Measurements from ENCODE around the gene R3HDM1.
A peak's percentile ranks its signal among the peaks of the same experiment; 100 is the strongest.

DNA sequence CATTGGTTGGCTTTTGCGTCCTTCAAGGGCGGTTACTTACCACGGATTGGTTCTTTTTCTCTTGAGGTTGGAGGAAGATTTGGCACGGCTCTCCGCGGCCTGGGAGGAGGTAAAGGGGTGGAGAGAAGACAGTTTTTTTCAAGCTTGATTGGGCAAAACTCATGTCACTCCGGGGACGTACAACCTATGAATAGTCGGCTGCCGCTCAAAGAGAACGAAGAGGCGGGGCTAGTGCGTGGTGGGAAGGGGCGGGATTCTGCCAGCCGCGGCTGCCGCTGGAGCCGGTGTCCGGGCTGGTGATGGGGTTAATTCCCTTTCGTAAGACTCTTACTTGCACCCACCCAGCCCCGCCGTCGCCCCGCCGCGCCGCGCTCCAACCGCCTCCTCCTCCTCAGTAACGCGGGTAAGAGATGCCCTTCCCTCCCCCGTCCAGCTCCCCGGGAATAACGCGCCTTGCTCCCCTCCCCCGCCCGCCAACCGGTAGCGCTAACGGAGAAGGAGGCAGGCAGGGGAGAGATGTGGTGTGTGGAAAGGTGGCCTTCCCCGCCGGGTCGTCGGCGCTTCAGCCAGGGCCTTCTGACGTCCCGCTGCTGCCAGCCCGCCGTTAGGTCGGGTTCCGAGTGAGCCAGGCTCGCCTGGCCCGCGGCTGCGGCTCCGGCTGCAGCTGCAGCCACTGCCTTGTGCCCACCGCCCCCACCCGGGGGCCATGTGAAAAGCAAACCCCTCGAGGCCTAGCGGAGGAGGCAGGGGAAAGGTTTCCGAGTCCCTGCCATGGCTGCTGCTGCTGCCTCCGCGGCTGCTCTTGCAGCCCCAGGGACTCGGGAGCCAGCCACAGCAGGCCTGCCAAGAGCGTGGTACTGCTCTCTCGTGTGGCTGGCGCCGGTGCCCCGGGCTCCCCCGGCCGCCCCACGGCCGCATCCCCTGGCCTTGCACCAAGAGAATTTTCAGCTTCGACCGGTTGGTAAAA is at the start of gene R3HDM1:
- TF ChIP-seq, protein P1, sequence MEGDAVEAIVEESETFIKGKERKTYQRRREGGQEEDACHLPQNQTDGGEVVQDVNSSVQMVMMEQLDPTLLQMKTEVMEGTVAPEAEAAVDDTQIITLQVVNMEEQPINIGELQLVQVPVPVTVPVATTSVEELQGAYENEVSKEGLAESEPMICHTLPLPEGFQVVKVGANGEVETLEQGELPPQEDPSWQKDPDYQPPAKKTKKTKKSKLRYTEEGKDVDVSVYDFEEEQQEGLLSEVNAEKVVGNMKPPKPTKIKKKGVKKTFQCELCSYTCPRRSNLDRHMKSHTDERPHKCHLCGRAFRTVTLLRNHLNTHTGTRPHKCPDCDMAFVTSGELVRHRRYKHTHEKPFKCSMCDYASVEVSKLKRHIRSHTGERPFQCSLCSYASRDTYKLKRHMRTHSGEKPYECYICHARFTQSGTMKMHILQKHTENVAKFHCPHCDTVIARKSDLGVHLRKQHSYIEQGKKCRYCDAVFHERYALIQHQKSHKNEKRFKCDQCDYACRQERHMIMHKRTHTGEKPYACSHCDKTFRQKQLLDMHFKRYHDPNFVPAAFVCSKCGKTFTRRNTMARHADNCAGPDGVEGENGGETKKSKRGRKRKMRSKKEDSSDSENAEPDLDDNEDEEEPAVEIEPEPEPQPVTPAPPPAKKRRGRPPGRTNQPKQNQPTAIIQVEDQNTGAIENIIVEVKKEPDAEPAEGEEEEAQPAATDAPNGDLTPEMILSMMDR (IDR thresholded peaks at IDR 0.05): no peak
- TF ChIP-seq POLR2A (IDR thresholded peaks at IDR 0.05): peak in 1 of 2 donors; percentile 47
